ENCODE data around the gene TRAPPC8. TPM values are rescaled to one million over a fixed set of nuclear protein-coding genes. Genes with fewer than 3 reads are reported as not detected.

Gene TRAPPC8
- total RNA-seq, 4 donors from 2014 or later: 25.3 to 51.6 (median 37.5) TPM

DNA sequence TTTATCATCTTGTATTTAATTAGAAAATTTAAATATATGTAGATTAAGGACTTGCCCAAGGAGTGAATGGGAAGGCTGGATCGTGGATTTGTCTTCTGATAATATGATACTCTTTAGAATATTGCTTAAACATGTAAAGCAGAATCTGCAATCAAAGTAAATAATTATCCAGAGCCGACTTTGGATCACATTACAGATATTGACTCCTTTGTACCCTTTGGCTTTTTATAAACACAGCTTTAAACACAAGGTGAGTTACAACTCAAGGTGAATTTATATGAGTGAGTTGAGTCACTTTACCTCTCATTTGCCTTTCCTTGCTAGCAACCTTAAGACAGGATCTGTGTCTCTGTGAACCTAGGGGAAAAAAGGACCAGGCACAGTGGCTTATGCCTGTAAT lies 144.5 kb downstream of the TRAPPC8 start:
- Histone ChIP-seq H3K27me3 (no peaks in the 10 kb centered on the region), H3K36me3 (no peaks in the 10 kb centered on the region), H3K4me1 (no peaks in the 10 kb centered on the region), H3K4me3 (no peak overlapping the region), H3K9me3 (no peaks in the 10 kb centered on the region), H3K27ac (no peak overlapping the region)
- TF ChIP-seq EP300 (IDR thresholded peaks at IDR 0.05): no peak
- no peak for TF ChIP-seq POLR2A (IDR thresholded peaks at IDR 0.05)
- TF ChIP-seq, protein P1, sequence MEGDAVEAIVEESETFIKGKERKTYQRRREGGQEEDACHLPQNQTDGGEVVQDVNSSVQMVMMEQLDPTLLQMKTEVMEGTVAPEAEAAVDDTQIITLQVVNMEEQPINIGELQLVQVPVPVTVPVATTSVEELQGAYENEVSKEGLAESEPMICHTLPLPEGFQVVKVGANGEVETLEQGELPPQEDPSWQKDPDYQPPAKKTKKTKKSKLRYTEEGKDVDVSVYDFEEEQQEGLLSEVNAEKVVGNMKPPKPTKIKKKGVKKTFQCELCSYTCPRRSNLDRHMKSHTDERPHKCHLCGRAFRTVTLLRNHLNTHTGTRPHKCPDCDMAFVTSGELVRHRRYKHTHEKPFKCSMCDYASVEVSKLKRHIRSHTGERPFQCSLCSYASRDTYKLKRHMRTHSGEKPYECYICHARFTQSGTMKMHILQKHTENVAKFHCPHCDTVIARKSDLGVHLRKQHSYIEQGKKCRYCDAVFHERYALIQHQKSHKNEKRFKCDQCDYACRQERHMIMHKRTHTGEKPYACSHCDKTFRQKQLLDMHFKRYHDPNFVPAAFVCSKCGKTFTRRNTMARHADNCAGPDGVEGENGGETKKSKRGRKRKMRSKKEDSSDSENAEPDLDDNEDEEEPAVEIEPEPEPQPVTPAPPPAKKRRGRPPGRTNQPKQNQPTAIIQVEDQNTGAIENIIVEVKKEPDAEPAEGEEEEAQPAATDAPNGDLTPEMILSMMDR (IDR thresholded peaks at IDR 0.05): no peak
- 57 to 89% methylated on average over 2 of the region's 2 CpGs for WGBS, 2 donors
- DNase-seq (ENCODE audit: low spot score in 2 of 2): no peak

DNA sequence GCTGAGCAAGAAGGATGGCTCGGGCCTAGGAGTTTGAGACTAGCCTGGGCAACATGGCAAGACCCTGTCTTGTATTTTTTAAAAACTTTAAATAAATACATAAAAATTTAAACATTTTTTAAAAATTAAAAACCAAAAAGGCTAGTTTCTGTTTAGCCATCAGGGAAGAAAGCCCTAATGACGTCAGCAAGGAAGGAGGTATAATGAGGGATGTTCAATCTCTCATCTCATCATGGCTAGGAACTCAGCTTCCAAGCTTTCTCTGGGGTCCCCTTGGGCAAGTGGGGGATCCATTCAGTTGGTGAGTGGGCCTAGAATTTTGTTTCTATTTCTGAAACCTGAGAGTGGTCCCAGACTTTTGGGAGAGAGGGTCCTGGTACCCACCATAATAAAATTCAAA lies 147.2 kb downstream of the TRAPPC8 start:
- WGBS, 2 donors: 80 to 81% methylated on average over 2 of the region's 2 CpGs
- no peak for TF ChIP-seq POLR2A (IDR thresholded peaks at IDR 0.05)

DNA sequence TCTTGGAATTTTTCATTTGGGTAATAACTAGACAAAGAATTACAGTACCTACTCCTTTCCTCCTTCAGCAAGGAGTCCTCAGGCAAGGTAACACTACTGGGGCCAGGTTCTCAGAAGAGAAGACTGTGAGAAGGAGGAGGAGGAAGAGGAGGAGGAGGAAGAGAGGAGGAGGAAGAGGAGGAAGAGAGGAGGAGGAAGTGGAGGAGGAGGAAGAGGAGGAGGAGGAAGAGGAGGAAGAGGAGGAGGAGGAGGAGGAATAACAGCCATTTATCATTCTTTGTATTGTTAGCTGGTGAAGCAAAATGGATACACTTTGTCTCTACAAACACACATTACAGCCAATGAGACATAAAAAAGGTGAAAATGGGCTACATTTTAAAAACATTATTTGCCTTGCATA lies 149.4 kb downstream of the TRAPPC8 start:
- Histone ChIP-seq H3K4me1 (no peaks in the 10 kb centered on the region), H3K27ac (no peak overlapping the region), H3K27me3 (no peaks in the 10 kb centered on the region), H3K9me3 (no peaks in the 10 kb centered on the region), H3K36me3 (no peaks in the 10 kb centered on the region), H3K4me3 (no peak overlapping the region)
- no peak for DNase-seq (ENCODE audit: low spot score in 2 of 2)
- no peak for TF ChIP-seq EP300 (IDR thresholded peaks at IDR 0.05)
- no peak for TF ChIP-seq POLR2A (IDR thresholded peaks at IDR 0.05)
- TF ChIP-seq, protein P1 (IDR thresholded peaks at IDR 0.05): no peak

More for the DNA sequence above, 147.2 kb downstream of the TRAPPC8 start:
- Histone ChIP-seq H3K9me3 (no peaks in the 10 kb centered on the region), H3K27ac (no peak overlapping the region), H3K36me3 (no peaks in the 10 kb centered on the region), H3K4me3 (no peak overlapping the region), H3K27me3 (no peaks in the 10 kb centered on the region), H3K4me1 (no peaks in the 10 kb centered on the region)
- no peak for DNase-seq (ENCODE audit: low spot score in 2 of 2)

DNA sequence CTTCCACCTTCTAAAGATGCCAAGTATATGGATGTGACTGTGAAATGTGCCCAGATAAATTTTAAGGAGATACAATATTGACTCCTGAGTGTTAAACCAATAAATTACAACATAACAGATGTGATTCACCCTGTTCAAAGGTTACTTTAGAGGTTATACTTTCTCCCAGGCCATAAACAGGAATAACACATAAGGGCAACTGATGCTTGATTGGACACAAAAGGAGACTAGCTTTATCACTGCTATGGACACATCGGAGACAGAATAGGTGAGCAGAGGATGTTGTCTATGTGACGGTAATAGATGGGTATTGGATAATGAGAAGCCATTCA lies 150.4 kb downstream of the TRAPPC8 start:
- Histone ChIP-seq H3K27ac (no peak overlapping the region), H3K36me3 (no peaks in the 10 kb centered on the region), H3K27me3 (no peaks in the 10 kb centered on the region), H3K4me3 (no peak overlapping the region), H3K4me1 (no peaks in the 10 kb centered on the region), H3K9me3 (no peaks in the 10 kb centered on the region)
- 91 to 92% methylated on average over 2 of the region's 2 CpGs for WGBS, 2 donors
- no peak for DNase-seq (ENCODE audit: low spot score in 2 of 2)
- TF ChIP-seq, protein P1 (IDR thresholded peaks at IDR 0.05): no peak
- TF ChIP-seq EP300 (IDR thresholded peaks at IDR 0.05): no peak

DNA sequence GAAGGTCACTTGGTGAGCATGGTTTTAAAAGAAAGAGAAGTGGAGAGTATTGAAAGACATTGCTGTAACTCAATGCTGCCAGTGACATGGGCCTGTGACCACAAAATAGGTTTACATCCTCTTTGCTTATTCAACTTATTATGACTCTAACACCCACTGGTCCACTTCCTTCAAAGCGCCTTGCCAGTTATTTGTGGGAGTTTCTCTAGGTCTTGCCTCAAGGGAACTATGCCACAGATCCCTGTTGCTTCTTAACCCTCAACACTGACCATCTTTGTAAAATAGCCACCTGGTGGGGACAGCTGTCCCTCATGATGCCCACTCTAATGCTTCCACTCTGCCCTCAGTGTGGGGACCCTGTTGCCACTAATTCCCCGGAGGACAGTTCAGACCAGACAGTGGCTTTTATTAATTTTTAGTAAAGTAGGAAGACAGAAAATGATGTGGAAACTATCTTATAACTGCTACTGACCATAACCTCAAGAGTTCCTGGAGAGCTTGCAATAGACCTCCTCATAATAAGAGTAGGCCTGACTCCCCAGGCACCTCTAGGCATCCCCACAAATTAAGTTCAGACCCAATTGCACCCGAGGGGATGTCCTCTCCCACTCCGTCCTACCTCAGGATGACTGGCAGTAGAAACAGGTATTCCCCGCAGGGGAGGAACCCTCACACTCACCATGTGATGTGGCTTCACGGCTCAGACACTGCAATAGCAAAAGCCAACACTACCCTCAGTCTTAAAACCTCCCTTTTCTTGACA lies 150.9 kb downstream of the TRAPPC8 start:
- no peaks in the 10 kb centered on the region for H3K27me3 ChIP-seq
- 79 to 83% methylated on average over 6 of the region's 6 CpGs for WGBS, 2 donors
- H3K27ac ChIP-seq: no peak overlapping the region
- TF ChIP-seq EP300 (IDR thresholded peaks at IDR 0.05) (no peak), POLR2A (IDR thresholded peaks at IDR 0.05) (no peak)
- no peaks in the 10 kb centered on the region for H3K36me3 ChIP-seq
- no peaks in the 10 kb centered on the region for H3K4me1 ChIP-seq
- no peaks in the 10 kb centered on the region for H3K9me3 ChIP-seq
- H3K4me3 ChIP-seq: no peak overlapping the region
- no peak for DNase-seq (ENCODE audit: low spot score in 2 of 2)

DNA sequence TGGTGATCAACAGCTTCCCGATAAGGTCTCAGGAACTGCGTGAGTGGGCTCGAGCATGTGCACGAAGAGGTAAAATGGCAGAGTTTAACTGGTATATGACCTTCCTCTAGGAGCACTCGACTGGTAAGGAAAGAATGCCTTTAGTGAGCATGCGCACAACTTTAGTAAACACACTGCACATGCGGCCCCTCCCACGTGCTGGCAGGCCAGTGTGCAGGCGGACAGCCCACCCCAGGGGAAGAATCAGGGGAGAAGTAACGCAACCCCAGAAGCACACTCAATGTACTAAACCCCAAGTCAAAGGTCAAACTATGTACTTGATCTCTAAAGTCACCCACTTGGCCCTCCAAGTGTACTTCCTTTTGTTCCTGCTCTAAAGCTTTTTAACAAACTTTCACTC lies 153.5 kb downstream of the TRAPPC8 start:
- no peak overlapping the region for H3K27ac ChIP-seq
- H3K9me3 ChIP-seq: no peaks in the 10 kb centered on the region
- H3K4me1 ChIP-seq: no peaks in the 10 kb centered on the region
- H3K36me3 ChIP-seq: no peaks in the 10 kb centered on the region
- no peaks in the 10 kb centered on the region for H3K27me3 ChIP-seq
- no peak overlapping the region for H3K4me3 ChIP-seq
- no peak for DNase-seq (ENCODE audit: low spot score in 2 of 2)
- no peak for TF ChIP-seq POLR2A (IDR thresholded peaks at IDR 0.05)
- TF ChIP-seq, protein P1 (IDR thresholded peaks at IDR 0.05): no peak
- no peak for TF ChIP-seq EP300 (IDR thresholded peaks at IDR 0.05)
- 72% methylated on average over 10 of the region's 10 CpGs for WGBS, 2 donors

Measured in tibial nerve (tissue), 4 donors.